HG03354 (cell line): ENCODE results near the gene ARF1.

ENCODE experiments used
- ATAC-seq: cut with Tn5 transposase; IDR thresholded peaks from one replicate; pipeline ENCODE4 v1.9.1; 2021; ENCODE audit warnings: mild to moderate bottlenecking; ENCODE audit not compliant: unreplicated experiment, poor library complexity, severe bottlenecking

The ARF1 gene

DNA sequence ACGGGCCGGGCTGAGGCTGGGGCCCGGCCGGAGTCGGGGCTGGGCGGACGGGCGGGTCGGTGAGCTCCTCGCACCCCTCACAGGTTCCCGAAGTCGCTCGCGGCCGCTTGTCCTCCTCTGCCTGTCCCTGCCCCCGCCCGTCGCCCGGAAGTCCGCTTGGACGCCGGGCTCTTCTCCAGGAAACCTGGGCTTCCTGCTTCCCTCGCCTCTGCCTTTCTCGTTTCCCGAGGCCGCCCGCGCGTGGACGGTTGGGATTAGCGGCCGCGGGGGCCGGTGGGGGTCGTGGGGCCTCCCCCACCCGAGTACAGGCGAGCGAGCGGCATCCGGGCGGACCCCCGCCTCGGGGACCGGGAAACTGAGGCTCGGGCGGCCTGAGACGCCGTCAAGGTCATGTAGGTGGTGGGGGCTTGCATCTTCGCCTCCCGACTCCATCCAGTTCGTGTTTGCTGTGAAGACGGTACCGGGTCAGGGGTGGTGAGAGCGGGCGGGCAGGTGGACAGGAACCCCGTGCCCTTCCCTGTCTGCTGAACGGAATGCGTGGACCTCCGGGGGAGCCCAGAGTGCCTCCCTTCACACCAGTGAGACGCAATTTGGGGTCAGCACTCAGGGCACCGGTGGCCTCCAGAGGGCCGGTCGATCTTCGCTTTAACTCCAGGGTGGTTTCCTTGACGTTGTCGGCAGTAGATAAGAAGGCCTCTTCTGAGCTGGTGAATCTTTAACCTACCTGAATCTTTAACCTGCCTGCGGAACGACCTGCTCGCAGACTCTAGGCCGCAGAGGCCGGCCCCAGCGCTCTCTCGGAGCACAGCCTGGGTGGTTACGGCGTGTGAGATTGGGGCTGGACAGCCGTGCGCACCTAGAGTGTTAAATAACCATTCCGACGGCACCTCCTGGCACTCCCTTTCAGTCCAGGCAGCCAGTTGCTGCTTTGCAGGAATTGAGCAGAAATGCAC is 686 bp downstream of the ARF1 start:
- ATAC-seq, result peak; percentile 26

DNA sequence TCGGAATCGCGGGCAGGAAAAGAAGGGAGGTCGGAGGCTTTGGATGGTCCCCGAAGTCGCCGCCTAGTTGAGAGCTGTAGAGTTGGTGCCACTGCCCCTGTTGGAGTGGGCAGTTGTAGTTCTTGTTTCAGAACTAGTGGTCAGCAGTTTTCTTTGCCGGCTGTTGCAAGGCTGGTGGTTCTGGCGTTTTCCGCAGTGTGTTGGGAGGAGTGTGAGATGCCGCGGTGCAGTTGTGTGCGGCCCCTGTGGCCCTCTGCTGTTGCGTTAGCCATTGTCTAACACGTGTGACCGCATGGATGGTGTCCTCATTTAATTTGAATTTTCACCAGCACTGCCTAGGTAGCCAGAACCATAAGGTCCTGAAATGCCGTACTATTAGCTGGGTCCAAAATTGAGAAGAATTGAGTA is 1.4 kb downstream of the ARF1 start:
- ATAC-seq, result no peak

DNA sequence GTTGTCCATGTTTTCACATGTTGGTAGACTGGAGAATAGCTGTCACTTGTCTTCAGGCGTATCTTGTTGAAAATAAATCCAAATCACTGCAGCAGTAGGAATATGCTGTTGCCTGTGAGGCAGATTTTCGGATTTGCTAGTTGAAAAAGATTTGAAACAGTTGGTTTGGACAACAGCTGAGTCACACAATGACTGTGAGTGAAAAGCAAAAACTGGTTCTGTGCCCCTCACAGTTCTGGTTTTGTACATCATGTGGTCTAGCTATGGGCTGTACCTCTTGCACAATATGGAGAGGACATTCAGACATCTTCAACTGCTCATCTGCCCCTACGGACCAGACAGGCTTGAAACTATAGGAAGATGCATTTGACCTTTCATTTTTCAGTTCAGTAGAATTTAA is 1.8 kb downstream of the ARF1 start:
- no peak for ATAC-seq

DNA sequence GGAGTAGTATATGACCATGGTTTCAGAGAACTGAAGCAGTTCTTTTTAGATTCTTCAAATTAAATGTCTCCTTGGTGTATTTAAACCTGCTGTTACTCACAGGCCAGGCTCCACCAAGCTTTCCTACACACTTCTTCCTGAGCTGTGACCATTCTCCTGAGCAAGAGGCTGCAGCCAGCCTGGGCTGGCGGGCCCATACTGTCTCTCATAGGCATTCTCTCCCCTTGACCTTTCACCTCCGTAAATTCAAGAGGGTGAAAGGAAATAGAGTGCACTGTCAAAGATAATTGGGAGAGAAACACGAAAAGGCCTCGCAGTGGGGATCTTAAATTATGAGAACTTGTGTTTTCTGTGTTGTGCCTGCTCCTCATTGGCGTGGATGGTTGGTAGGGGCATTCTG is 2.3 kb downstream of the ARF1 start:
- no peak for ATAC-seq

DNA sequence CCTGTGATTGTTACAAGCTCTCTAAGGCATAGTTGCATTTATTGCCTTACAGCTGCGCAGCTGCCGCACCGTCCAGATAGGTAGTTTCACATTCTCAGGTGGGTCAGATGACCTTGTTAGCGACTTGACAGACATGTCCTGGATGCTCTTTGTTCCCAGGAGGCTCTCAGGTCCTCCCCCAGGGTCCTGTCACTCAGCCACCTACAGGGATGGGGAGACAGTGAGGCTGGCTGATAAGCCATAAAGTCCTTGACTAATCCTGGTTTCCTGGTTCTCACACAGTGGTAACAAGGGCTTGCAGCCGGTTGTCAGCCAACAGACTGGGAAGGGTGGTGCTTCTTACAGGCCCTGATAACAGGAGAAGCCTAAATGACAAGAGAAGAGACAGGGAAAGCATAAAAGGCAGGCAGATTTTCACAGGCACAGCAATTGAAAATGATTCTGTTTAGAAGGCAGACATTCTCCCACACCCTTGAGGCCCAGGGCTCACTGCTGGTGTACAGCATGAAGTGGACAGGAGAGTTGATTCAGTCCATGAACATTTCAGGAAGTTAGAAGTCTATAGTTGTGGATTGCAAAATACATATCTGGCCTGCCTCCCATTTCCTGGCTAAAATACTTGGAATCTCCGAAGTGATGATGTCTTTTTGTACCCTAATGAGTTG is 2.9 kb downstream of the ARF1 start:
- ATAC-seq, result no peak

DNA sequence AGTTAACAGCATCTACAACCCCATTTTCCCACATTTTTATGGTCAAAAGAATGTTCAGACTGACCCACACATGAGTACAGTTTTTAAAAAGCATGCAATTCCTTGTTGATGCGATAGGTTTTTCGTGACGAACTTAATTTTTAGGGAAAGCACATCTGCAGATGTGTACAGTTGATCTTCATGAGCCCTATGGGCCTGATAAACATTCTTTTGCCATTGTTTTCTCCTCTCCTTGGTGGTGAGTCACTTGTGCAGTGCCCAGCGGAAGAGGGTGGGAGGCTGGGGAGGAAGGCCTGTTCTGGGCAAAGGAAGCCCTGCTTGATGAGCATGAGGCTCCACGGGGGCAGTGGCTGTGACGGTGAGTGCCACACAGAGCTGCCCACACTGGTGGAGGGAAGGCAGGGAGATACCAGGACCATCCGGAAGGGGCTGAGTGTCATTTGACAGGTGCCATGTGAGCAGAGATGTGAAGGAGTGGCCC is 5.3 kb downstream of the ARF1 start:
- ATAC-seq, result no peak

DNA sequence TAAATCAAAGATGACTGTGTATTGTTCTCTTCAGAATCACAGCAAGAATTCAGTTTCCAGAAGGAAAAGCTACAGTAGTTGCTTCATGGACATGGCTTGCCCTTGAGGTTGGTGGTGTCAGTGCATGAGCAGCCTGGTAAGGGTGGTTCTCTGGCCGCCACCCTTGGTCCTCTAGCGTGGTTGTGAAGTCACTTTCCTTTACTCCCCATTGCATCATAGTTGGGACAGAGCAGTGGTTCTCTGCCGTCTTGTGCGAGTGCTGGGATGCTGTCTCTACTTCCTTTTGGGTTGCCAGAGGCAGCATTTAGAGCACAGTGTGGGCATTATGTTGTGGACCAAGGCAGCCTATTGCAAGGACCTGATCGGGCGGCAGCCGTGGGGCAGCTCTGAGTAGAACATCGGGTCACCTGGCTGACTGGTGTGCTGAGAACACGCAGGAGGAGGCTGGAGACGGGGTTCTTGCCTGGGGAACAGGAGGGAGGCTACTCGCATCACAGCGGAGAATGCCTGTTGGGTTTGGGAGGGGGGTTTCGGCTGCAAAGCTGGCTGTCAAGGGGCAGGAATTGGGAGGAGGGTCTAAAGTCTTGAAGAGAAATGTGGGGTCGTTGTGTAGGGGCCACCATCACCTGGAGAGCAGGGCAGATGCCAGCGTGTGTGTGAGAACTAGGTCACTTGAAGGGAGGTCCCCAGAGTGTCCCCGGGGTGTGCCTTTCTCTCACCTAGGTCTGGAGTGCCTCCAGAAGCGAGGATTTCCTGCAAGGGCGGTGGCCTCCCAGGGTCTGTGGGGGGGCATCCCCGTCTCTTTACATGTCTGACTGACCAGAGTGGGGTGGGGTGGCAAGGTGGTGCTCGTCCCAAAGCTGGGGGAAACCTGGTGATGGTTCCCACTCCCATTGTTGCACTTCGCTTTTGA is 6.3 kb downstream of the ARF1 start:
- ATAC-seq, result no peak

DNA sequence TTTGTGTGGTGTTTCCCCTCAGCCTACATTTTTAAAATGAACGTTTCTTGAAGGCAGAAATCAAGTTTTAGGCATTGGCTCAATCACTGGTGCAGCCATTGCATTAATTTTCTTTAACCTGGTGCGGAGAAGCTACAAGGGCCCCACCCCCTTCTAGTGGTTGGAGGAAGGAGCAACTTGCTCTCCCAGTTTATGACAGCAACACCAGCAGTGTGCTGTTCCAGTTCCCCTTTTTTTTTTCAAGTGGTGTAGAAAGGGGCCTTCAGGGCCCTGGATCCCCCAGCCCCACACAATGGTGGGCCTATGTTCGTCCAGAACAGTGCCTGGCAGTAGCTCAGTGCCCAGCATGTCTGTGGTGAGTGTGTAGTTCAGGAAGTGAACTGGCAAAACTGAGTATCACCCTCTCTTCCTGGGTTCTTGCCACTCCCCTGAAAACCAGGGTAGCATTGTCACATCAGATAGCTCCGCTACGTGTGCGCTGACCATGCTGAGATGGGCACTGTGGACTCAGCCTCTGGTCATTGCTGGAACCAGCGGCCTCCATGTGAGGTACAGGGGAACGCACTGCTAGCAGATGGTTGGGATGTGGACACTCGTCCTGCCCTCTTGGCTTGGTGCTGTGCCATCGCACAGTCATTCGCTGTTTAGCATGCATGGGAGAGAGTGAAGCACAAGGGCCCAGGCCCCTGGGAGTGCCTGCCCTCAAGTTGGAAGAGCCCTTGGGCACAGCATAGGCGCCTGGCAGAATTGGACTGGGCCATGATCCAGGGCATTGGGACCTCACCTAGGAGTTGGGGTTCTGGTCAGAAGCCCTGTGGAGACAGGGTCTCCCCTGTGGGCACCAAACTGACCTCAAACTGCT is 7.2 kb downstream of the ARF1 start:
- ATAC-seq, result no peak

DNA sequence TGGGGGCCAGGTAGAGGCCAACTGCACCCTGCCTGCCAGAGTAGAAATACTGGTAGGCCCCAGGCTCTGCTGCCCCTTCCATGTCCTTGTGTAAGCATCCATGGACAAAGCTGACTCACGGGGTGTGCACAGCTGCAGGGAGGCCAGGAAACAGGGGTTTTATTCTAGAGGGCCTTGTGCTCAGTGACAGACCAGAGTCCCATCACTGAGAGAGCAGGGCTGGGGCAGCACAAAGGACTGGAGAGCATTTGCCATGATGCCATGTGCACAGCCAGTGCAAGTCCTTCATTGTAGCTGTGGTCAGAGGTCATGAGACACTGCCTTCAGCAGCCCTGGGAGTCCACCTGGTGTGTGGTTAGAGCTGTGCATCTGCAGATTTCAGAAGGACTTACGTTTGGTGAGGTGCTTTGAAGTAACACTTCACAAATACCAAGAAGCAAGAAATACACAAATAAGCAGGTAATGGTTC is 8.1 kb downstream of the ARF1 start:
- ATAC-seq, result no peak

DNA sequence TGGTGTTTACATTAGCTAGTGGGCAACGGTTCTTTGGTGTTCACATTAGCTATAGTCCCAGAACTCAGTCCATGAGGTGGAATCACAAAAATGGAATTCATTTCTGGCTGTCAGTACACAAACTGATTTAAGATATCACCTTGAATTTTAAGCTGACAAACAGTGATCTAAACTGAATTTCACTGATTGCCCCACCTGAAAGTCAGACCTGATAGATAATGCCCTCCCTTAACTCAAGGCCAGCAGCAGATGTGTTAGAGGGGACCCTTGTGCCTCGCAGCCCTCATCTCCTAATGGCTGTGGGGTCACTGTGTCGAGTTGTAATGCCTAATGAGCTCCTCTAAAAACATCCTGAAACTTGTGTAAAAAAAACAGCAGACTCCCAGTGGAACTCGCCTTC is 8.6 kb downstream of the ARF1 start:
- no peak for ATAC-seq

DNA sequence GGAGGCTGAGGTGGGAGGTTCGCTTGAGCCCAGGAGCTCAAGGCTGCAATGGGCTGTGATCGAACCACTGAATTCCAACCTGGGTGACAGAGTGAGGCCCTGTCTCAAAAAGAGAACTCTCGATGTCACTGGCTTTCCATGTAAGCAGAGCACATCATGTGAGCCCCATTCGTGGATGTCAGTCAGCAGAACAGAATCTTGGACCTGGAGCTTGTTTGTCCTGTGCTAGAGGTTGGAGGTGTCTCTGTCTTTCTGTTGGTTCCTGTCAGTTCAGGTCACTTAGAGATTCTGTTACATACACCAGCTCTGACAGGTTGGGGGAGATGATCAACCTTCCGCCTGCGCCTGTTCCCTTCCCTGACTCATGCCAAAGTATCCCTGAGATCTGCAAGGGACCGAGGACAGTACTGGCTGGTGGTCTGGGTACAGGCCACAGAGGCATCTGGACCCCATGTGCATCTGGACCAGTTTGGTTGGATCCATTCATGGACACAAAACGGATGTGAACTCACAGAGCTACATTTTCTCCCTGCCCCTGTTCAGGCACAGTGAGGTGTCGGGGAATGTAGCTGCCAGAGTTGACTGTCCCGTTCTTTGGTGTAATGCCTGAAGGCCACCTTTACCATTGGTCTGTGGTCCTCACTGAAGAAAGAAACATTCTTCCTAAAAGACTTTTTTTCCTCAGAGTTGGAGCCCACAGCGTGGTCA is 10.0 kb downstream of the ARF1 start:
- ATAC-seq, result no peak

DNA sequence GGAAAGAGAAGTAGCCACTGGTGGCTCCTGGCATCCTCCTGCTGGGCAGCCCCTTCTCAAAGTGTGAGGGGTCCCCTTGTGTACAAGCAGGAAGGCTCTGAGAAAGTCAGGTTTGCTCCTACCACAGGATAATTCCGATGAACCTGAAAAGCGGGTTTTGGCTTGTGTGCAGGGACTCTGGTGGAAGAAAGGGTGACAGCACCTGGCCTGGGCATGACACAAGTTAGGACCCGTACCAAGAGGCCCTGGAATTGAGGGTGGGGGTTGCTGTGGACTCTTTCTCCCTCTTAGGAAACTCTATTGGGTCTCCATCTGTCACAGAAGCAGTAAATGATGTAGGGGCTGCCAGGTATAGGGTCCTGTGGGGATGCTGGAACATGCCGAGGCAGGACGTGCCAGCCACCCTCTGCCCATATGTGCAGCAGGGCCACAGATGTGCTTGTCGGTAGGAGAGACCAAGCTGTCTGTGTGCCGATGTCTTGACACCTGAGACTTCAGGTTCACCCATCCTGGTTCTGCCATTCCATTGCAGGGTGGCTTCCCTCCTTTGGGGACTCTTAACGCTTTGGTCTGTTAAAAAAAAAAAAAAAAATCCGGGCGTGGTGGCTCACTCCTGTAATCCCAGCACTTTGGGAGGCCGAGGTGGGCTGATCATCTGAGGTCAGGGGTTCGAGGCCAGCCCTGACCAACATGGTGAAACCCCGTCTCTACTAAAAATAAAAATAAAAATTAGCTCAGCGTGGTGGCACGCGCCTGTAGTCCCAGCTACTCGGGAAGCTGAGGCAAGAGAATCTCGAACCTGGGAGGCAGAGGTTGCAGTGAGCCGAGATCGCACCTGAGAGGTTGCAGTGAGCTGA is 10.8 kb downstream of the ARF1 start:
- no peak for ATAC-seq

DNA sequence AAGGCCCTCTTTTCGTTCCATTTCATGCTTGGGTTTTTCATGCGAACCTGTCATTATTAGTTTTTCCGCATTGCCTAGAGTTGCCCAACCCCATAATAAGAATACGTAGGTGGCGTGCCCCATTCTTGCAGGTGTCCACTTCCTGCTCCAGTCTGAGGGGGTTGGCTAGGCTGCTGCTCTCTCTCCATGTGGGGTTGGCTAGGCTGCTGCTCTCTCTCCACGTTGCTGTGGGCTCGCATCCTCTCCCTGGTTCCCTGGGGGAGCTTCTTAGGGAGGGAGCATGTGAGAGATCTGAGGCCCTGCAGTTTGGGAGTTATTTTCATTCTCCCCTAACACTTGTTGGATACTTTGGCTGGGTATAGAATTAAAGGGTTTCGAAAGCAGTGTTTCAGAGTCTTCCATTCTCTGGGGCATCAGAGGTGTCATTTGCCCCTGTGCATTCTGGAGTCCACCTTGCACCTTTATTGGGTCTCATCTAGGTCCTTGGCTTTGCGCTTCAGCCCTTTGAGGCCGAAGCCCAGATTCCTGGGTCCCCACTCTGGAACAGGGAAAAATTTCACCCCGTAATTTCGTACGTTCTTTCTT is 12.0 kb downstream of the ARF1 start:
- no peak for ATAC-seq

DNA sequence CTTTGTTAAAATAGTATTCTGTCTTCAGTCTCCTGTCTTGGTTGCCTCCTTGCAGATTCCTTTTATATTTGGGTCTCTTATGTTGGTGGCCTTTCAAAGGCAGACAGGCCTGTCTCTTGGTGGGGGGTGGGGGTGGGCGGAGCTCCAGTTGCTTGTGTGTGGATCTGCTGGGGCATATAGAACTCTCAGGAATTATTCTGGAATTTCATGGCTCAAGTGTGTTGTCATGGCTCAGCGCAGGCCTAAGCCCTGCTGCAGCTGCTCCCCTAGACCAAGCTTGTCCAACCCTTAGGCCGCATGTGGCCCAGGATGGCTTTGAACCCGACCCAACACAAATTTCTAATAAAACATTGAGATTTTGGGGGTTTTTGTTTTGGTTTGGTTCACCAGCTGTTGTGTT is 12.7 kb downstream of the ARF1 start:
- ATAC-seq, result no peak

DNA sequence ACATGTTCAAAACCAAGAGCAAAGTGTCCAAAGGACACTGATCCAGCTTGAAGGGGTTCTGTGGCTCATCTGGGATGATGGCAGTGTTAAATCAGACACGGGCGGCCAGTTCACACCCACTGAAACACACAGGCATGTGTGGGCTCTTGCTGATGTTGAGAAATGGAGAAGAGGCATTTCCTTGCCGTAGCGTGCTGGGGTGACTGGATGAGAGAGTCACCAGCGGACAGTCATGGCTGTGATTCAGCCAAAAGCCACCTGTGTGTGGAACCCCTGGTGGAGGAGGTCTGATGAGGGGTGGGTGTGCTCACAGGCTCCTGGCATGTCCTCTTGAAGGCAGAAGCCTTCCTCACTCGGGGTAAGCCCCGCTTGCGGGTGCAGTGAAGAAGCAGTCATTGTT is 13.4 kb downstream of the ARF1 start:
- ATAC-seq, result no peak

DNA sequence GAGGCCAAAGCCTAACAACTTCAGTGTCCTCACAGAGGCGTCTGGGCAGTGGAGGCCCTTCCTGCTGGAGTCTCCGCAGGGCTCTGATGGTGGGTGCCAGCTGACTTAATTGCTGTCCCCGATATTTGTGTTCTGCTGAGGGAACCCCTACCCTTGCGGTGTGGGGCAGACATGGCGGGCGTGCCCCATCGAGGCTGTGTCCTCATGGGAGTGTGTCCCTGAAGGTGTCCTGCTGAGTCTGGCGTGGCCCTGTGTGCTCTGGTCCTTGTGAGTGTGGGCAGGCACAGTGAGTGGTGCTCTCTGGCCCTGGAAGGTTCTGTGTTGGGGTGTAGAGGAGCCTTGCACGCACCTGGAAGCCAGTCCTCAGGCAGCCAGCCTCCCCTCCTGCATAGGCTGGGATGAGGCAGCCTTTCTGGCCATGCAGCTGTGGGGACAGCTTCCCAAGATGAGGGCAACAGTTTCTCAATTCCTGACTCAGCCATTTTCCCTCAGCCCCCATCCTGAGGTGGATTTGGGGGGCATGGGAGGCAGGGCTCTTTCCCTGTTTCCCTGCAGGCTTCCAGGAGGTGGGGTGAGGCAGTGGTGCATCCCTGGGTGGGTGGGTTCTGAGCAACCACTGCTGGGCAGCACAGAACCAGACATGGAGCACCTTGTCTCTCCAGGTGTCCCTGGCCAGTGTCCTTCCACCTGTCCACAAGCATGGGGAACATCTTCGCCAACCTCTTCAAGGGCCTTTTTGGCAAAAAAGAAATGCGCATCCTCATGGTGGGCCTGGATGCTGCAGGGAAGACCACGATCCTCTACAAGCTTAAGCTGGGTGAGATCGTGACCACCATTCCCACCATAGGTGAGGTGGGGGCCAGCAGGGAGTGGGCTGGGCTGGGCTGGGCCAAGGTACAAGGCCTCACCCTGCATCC is 14.2 kb downstream of the ARF1 start:
- ATAC-seq, result no peak
